ENCODE results near the gene RNASE8. TPM values are rescaled to one million over a fixed set of nuclear protein-coding genes. Genes with fewer than 3 reads are reported as not detected.
"Not testable (repeated sequence)": the region's sequence is repeated elsewhere in the genome, so short reads cannot be mapped to it uniquely, and the experiment has no call there.

Gene RNASE8, protein sequence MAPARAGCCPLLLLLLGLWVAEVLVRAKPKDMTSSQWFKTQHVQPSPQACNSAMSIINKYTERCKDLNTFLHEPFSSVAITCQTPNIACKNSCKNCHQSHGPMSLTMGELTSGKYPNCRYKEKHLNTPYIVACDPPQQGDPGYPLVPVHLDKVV
- not detected in 2 replicates for total RNA-seq (2014; rRNA removed; shearing (Covaris generic))

DNA sequence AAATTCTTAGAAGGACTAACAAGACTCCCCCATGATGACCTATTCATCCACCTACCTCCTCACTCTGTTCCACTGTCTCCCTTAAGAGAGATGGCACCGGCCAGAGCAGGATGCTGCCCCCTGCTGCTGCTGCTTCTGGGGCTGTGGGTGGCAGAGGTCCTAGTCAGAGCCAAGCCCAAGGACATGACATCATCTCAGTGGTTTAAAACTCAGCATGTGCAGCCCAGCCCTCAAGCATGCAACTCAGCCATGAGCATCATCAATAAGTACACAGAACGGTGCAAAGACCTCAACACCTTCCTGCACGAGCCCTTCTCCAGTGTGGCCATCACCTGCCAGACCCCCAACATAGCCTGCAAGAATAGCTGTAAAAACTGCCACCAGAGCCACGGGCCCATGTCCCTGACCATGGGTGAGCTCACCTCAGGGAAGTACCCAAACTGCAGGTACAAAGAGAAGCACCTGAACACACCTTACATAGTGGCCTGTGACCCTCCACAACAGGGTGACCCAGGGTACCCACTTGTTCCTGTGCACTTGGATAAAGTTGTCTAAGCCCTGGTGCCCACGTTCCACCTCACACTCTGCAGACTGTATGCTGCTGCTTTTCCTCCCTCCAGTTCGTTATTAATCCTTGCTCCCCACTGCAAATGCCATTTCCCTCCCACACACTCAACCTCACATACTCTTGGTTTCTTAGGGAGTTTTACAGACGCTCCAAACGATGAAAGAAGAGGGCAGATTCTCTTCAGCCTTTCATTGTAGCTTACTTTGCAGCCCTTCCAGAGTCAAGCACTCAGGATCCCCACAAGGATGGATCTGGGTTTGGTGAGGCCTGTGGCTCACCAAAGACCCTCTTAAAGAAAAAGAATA is at the start of gene RNASE8:
TSS of gene RNASE8 (plus strand) at position 20 of the 873 bp plus-strand sequence. CDS start at position 91, 71 bp downstream.
- DNase-seq (ENCODE audit: low read depth) = no peak

DNA sequence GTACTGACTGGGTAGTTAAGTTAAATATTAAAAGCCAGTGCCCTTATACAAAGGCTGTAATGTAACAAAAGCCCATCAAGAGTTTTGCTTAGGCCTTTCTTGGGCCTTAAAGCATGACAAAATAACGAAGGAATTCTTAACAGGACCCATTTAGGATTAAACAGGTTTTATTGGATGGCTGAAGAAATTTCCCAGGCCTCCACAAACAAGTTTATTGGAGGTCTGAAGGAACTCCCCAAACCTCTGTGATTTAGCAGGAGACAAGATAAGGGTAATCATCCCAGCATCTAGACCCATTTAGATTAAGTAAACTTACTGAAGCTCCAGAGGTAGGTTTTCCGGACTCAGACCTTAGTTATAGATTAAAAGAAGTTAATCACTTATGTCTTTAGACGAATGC is 47.9 kb upstream of the RNASE8 start:
- not testable (repeated sequence) for DNase-seq (ENCODE audit: low read depth)

DNA sequence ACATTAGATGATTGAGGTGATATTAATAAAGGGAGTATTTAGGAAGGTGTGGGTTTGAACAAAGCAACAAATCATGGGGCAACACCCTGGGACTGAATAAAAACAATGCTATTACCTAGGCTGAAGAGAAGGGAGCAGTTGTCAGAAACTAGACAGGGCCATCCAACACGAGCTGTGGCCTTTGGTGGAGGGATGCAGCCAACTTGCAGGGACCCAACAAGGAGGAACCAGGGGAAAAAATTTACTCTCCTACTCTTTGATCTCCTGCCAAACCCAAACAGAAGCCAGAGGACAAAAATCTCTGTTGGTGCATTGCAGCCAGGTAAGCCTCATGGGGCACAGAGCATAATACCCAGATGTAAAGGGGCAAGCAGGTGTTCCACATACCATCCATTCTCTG is 46.5 kb upstream of the RNASE8 start:
- no peak for DNase-seq (ENCODE audit: low read depth)

DNA sequence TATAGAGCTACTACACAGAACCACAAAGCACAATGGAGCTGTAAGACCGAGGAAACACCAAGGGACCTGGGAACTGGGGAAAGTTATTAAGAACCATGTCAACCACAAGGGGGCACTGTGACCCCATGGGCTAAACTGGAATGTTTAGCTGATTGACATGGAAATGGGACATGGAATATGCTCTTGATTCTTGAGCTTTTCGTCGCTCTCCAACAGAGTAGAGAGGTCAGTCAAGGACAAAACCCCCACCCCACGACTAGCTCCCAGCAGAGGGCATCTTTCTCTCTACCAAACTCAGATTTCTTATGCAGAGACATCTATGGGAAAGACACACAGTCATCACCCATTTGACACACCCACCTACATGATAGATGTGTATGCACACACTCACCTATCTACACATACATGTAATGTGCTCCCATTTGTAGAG is 42.8 kb upstream of the RNASE8 start:
- peak; percentile 79 for DNase-seq (ENCODE audit: low read depth)

DNA sequence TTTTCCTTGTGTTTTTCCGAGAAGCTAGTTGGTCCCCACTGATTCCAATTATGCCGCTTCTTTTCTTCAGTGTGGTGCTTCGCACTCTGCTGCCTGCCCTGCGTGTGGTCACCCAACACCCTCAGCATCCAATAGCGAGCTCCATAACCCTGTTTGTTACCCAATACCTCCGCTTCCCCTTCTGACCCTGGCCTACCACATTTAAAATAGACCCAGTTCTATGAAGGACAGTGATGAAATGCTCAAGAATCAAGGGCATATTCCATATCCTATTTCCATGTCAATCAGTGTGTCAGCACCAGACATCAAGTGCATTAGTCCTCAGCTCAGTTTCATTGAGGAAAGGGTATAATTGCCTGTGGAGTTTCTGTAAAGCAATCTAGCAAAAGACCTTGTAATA is 42.3 kb upstream of the RNASE8 start:
- DNase-seq (ENCODE audit: low read depth) = no peak

DNA sequence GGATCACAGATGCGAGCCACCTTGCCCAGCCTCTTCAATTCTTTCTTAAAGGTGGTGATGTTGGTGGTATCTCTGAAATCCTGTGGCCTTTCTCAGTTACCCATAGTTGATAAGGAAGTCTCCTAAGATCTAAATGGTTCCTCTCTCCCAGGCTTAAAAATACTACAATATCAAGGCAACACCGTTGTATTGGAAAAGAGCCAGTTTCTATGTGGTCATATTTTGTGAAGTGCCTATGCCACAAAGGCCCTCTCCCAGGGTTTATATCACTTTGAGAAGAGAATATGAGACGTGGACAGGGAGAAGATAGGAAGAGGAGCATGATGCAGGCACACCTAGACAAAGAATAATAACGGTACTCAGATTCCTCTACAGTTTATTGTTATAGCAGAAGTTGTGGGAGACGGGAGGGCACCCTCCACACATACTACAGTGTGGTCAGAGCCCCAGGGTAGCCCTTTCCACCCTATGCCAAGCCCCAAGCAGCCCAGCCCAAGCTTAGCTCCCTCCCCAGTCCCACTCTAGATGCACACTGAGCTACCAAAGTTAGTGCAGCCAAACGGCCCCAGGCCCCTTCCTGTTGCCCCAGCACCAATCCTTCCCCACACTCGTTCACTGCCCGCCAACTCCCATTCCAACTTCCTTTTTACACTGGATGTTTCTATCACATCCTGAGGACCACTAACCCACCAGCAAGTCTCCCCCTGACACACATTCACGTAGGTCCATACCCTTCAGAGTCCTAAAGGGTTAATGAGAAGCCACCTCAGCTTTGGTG is 41.0 kb upstream of the RNASE8 start:
- no peak for DNase-seq (ENCODE audit: low read depth)

DNA sequence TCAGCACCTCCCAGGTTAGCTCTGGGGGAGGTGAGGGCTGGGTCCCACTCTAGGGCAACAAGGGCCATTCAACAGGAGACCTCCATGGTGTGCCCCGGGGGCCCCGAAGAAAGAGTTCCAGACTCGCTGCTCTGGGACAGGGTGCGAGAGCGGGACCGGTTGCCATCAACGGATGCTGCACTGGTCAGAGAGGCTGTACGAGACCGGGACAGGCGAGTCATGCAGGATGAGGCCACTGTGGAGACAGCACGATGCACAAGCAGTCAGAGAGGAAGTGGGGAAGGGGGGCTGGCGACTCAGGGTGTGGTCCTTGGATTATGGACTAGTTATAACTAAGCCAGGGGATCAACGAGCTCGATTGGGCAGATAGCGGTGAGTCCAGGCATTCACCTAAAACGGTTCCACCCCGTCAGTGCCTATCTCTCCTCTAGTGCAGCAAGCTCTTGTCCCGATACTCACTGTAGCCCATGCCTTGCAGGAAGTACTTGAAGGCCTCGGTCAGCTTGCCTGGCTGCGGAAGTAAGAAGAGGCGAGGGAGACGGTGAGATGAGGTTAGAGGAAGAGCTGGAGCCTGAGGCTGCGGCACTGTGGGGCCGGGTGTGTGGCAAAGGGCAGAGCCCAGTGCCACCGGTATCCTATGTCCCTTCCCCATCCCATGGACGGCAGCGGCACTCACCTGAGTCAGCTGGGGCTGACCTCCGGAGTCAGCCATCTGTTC is 39.9 kb upstream of the RNASE8 start:
- DNase-seq (ENCODE audit: low read depth) = no peak

DNA sequence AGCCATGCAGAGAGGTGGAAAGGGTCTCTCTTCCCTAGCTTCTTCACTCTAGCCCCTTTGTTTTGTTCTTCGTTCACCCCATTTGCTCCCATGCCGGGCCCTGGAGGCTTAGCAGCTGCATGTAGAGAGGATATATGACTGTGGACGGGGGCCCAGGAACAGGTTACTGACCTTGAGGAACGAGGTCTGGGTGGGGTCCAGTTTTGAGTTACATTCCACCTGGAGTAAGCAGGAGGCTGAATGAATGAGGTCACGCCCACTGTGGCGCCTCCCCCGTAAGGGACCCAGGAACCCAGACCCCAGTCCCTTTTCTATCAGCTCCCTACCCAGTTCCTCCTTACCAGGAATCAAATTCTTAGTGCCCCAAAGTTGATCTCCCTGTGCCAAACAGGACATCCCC is 39.3 kb upstream of the RNASE8 start:
- no peak for DNase-seq (ENCODE audit: low read depth)

DNA sequence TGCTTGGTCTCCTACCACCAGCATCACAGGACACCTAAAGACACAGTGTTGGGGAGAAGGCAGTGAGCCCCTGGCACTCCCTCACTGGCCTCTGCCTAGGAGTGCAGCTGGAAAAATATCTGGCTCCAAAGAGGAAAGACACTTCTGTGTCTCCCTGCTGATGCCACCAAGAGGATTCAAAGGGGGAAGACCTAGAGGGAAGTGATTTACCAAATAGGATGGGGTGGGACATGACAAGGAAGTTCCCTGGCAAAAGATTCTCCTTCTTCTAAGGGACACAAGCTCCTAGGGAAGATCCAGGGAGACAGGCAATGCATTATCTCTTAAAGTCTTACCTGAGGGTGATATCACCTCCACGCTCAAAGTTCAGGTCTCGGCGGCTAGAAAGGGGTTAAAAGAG is 38.8 kb upstream of the RNASE8 start:
- no peak for DNase-seq (ENCODE audit: low read depth)

DNA sequence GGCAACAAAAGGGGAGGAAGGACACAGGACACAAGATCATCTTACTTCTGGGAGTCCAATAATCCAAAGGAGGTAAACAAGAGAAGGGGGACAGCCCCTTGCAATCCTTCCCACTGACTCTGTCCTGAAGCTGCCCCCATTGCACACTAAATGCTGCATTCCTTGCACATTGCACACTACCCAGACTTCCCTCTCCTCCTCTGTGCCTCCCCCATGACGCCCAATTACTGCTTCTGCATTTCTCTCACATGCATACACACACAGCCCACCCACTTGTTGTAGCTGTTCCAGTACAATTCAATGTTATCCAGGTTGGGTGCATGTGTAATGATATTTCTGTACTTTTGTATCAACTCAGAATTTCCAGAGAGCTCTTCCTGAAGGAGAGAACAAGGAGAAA is 38.3 kb upstream of the RNASE8 start:
- no peak for DNase-seq (ENCODE audit: low read depth)

DNA sequence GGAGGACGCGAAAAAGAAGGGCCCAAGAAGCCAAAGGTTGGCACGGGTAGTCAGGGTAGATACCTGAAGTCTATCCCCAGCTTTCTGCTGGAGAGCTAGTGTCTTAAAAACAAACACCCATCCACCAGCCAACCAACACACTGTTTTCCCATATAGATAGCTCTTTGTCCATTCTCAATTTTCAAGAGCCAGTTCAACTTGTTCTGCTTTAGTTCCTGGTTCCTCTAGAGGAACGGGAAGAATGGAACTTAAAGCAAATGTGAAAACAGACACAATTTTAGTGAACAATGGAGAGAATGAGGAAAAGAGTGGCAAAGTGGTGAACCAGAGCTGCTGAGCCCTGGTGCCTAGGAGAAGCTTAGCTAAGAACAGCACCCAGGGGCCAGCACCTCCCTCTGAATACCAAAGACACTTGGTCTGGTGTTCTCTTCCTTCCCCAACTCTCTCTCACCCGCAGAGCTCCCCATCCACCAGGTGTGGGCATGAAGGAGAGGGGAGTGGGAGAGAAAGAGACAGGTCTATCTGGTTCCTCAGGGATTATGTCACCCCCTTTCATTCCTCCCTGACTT is 36.6 kb upstream of the RNASE8 start:
- no peak for DNase-seq (ENCODE audit: low read depth)

DNA sequence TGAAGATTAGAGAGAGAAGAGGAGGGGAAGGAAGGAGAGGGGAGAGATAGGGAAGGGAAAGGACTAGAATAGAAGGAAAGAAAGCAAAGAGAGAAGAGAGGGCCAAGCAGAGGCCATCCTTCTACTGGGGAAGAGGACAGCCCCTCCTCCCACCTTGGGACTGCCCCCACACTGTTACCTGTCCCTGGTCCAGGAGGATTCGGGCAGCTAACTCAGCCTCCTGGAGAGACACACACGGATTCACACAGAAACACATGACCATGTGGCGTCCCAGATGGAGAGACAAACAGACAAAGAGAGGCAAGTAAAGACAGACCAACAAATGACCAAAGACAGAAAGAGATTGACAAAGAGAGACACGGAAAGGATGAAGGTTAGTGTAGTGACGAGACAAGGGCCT is 34.9 kb upstream of the RNASE8 start:
- DNase-seq (ENCODE audit: low read depth) = no peak

DNA sequence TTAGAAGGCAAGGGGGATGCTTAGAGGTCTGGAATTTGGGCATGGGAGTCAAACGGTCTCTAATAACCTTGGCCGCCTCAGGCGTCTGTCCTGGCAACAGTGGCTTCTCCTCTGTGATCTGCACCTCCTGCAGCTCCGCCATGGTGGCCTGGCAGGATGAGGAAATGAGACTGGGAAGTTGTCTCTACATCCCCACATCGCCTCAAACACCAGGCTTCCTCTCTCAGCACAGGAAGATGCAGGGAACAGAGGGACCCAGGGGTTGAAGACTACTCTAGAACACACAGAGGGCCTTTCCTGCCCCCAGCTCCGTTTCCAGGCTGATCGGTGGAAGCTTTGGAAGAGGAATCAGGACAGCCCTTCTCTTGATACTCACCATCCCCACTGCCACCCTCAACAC is 34.4 kb upstream of the RNASE8 start:
- DNase-seq (ENCODE audit: low read depth) = no peak

DNA sequence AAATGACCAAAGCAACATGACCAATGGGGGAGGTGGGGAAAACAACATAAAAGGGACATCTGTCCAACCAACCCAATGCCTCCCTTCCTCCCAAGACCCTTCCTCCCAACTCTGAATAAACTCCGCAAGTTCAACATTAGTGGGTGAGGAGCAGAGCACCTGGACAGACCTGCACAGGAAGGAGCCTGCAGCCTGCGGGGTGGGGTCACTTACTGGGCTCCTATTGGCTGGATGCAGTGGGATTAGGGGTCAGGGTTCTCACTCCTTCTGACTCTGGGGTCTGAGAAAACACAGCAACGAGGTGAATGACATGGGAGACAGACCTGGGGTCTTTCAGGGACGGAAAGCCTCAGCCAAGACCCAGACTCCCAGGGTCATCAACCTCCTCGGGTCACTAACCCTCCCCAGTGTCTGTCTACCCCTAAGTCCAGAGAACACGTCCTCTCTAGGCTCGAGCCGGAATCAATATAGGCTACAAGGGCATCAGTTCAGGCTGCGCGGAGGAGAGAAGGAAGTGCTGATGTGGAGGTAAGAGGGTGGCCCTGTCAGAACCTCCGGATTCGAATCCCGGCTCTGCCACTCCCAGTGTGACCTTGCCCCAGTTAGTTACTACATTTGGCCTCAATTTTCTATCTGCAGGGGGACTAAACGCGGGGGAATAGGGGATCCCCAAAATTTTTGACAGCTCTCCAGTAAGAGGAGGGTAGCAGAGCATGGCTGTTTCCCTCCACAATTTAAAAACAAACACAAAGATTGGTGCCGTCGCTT is 33.6 kb upstream of the RNASE8 start:
- no peak for DNase-seq (ENCODE audit: low read depth)

DNA sequence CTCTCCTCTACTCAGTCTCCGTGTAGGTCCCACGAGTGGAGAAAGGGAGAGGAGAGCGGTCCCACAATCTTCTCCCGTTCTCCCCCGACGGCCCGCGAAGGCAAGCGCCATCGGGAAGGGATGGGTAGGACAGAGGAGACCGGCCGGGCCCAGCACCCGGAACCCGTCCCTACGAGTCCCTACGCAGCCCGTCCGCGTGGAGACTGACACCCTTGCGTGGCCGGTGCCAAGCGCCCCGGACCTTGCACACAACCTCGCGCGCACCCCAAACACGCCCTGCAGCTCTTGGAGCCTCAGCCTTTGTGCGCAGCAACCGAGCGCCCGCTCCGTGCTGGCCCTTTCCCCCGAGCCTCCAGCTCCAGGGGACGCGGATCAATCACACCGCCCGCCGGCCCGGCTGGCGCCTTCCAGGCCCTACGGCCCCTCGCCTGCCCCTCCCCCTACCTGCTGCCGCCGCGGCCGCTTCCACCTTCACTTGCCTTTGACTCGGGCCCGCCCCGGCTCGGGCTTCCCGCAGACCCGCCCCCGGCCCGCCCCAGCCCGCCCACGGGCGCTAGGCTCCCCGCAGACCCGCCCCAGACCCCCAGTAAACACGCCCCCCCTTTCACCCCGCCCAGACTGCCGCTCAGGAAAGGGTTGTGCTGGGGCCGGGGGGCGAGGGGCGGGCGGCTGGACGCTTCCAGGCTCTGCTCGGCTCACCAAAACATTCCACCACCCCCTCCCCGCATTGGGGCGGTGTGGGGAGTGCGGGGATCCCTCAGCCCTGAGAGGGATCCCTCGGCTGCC is 32.8 kb upstream of the RNASE8 start, which contains the start of gene NDRG2:
TSS of gene NDRG2 (minus strand) at position 477 of the 786 bp plus-strand sequence. CDS start 1,746 bp downstream, outside the sequence.
- DNase-seq (ENCODE audit: low read depth) = peak; percentile 25

DNA sequence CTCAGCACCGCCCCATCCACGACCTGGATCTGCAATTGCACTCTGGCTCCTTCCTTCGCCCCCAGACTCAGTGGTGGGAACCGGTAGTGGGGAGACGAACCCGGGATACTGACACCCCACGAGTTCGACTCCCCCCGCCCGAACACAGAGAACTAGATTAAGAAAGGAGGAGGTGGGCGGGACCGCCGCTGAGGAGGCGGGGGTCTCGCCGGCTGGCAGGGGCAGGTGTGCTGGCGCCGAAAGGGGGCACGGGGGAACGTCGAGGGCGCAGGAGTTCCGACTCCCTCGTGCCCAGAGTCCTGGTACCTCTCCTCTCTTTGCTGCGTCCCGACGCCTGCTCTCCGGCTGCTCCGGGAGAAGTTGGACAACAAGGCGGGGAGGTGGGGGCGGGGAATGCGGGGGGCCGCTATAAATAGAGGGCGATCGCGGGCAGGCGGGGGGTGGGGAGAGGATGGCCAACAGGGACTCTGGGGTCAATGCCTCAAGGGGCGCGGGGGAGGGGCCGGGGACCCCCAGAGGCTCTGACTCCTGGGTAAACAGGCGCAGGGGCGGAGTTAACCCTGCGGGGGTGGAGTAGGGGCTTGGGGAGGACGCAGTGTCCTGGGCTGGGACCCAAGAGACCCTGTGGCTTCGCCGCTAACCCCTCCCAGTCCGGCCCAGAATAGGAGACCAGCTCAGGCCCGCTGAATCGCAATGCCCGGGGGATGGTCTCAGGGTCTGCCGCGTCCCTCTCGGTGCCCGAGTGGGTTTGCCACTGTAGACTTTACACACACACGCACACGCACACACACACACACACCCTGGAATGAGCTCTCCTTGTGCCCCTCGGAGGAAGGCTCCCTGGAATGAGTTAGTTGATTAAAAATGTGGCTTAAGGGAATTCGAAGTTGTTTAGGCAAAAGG is 32.0 kb upstream of the RNASE8 start:
- no peak for DNase-seq (ENCODE audit: low read depth)

DNA sequence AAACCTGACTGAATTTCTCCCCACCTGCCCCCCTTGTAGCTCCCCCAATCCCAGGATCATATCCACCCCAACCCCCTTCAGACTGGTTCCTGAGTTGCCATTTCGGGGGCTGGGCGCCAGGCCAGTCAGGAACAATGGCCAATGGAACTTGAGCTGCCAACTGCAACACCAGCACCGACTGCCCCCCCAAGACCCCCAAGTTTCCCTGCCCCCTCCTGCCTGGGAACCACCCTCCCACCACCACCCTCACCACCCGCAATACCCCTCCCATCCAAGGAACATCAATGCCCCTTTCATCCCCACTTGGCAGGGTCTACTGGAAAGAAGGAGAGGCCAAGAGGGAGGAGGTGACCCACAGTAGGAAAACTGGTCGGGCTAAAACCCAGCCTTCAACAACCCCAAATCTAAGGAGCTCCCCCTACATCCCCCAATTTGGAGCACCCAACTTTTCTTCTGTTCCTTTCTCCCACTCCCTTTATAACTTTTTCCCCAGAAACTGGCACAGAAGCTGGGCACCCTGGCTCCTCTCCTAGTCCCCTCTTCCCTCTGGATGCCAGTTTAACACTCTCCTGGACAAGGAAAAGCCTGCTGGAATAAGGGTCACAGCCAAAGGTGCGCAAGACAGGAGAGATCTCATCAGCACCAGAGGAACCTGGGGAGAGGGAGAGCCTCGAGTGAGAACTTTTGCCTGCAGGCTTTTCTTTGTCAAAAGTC is 31.2 kb upstream of the RNASE8 start:
- DNase-seq (ENCODE audit: low read depth) = no peak

DNA sequence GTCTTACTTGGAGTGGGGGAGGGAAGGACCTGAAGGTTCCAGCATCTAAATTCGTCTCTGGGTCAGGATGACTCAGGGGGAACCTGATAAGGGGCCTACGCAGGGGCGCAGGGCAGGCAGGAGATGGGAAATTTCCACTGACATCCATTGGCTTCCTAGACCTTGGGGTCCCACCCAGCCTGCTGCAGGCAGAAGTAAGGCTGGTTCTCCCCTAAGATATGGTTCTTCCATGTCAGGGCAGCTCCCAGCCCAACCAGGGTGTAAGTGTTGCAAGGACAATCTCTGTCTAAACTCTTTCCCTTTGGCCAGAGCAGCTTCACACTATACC is 30.7 kb upstream of the RNASE8 start:
- no peak for DNase-seq (ENCODE audit: low read depth)

Data from M059J (cell line).